HEK293 (cell line): ENCODE results near the gene MSS51.

Experiments
- CTCF ChIP-seq: fragments of 450-650 bp; formaldehyde crosslinking; IDR thresholded peaks from 2 replicates; pipeline ENCODE4 v1.5.1; 2016; ENCODE audit warnings: missing biosample characterization, missing genetic modification characterization
- PRDM1 ChIP-seq: fragments of 450-650 bp; formaldehyde crosslinking; IDR thresholded peaks from 2 replicates; pipeline ENCODE4; 2016; ENCODE audit warnings: missing biosample characterization, missing genetic modification characterization
- YY1 ChIP-seq: fragments of 450-650 bp; formaldehyde crosslinking; IDR thresholded peaks from 2 replicates; pipeline ENCODE4 v1.5.1; 2018; ENCODE audit warnings: missing biosample characterization, missing genetic modification characterization
- ZNF184 ChIP-seq: fragments of 450-650 bp; IDR thresholded peaks from 2 replicates; pipeline ENCODE4 v1.5.1; 2018; ENCODE audit warnings: missing biosample characterization, mild to moderate bottlenecking, missing genetic modification characterization
- ZNF302 ChIP-seq: fragments of 450-650 bp; formaldehyde crosslinking; IDR thresholded peaks from 2 replicates; pipeline ENCODE4 v1.5.1; 2016; ENCODE audit warnings: missing biosample characterization, missing genetic modification characterization, low read depth
- ZNF776 ChIP-seq: fragments of 450-650 bp; formaldehyde crosslinking; IDR thresholded peaks from 2 replicates; pipeline ENCODE4 v1.5.0; 2017; ENCODE audit warnings: missing biosample characterization, missing genetic modification characterization, borderline replicate concordance

- no peak for TF ChIP-seq ZNF184 (tag by site-specific recombination)
- no peak for TF ChIP-seq CTCF (tag by site-specific recombination)
- no peak for TF ChIP-seq ZNF776
- TF ChIP-seq YY1 (tag by site-specific recombination), result no peak
- TF ChIP-seq PRDM1 (tag by site-specific recombination), result no peak
- TF ChIP-seq ZNF302 (tag by site-specific recombination), result no peak
These were observed 35.3 kb downstream of the MSS51 start for GRCh38 chr10:73398024-73398423.
